SK-N-SH treated with all-trans-retinoic acid at 6 μM for 48 hours (cell line): Measurements from ENCODE around the gene BCAS2.

Experiments
- CSDC2 ChIP-seq: fragments of 250-450 bp; sonication (Bioruptor Pico); IDR thresholded peaks from 2 replicates; pipeline ENCODE4 v1.5.0; 2020; ENCODE audit warnings: mild to moderate bottlenecking, moderate library complexity
- ESRRG ChIP-seq: fragments of 250-450 bp; sonication (Bioruptor Pico); IDR thresholded peaks from 2 replicates; pipeline ENCODE4 v1.6.1; 2021; ENCODE audit warnings: mild to moderate bottlenecking
- GLIS3 ChIP-seq: fragments of 250-450 bp; sonication (Bioruptor Pico); IDR thresholded peaks from 2 replicates; pipeline ENCODE4 v1.5.0; 2020; ENCODE audit warnings: mild to moderate bottlenecking, moderate library complexity
- OSR1 ChIP-seq: fragments of 250-450 bp; sonication (Bioruptor Pico); IDR thresholded peaks from 2 replicates; pipeline ENCODE4 v1.8.0; 2022; ENCODE audit warnings: moderate library complexity, mild to moderate bottlenecking, inconsistent platforms
- PPARA ChIP-seq: fragments of 250-450 bp; sonication (Bioruptor Pico); IDR thresholded peaks from 2 replicates; pipeline ENCODE4 v1.5.0; 2020; ENCODE audit warnings: mild to moderate bottlenecking, borderline replicate concordance
- RARB ChIP-seq: fragments of 250-450 bp; sonication (Bioruptor Pico); IDR thresholded peaks from 2 replicates; pipeline ENCODE4 v1.8.0; 2021; ENCODE audit warnings: mild to moderate bottlenecking, moderate library complexity
- TCF4 ChIP-seq: fragments of 250-450 bp; sonication (Bioruptor Pico); IDR thresholded peaks from 2 replicates; pipeline ENCODE4 v1.8.0; 2021; ENCODE audit warnings: mild to moderate bottlenecking, moderate library complexity, borderline replicate concordance
- TOX ChIP-seq: fragments of 250-450 bp; sonication (Bioruptor Pico); IDR thresholded peaks from 2 replicates; pipeline ENCODE4 v1.8.0; 2021; ENCODE audit warnings: mild to moderate bottlenecking, moderate library complexity, borderline replicate concordance
- TSHZ2 ChIP-seq: fragments of 250-450 bp; sonication (Bioruptor Pico); IDR thresholded peaks from 2 replicates; pipeline ENCODE4 v1.5.0; 2020; ENCODE audit warnings: mild to moderate bottlenecking, moderate library complexity
- ZNF565 ChIP-seq: fragments of 450-650 bp; formaldehyde crosslinking; conservative IDR thresholded peaks from 2 replicates; pipeline ENCODE4 v1.5.0; 2020; ENCODE audit warnings: low read depth, mild to moderate bottlenecking, moderate library complexity
- TF ChIP-seq, protein P1 (sequence below): fragments of 250-450 bp; sonication (Bioruptor Pico); IDR thresholded peaks from 2 replicates; pipeline ENCODE4 v1.8.0; 2020; ENCODE audit warnings: mild to moderate bottlenecking, moderate library complexity, borderline replicate concordance
- TF ChIP-seq, protein P2 (sequence below): fragments of 250-450 bp; sonication (Bioruptor Pico); IDR thresholded peaks from 2 replicates; pipeline ENCODE4 v1.5.1; 2020; ENCODE audit warnings: low read depth, mild to moderate bottlenecking, moderate library complexity
- TF ChIP-seq, protein P3 (sequence below): fragments of 250-450 bp; sonication (Bioruptor Pico); IDR thresholded peaks from 2 replicates; pipeline ENCODE4 v1.5.1; 2021; ENCODE audit warnings: mild to moderate bottlenecking, moderate library complexity

DNA sequence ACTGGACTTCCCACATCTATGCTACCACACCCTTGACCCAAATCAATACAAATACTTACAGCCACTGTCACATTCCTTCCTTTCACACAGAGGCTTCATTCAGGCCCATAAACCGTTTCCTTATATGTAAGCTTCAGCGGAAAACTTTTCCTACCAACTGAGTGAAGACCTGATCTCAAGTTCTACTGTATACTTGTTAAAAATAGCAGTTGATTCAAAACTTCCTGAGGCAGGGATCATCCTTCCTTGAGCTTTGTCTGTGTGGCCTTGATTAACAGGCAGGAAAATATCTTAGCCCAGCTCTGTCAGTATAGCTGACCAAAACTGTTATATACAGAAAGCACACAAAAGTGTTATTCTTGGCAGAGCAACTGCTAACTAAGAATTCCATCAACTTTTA lies 45.7 kb upstream of the BCAS2 start:
- TF ChIP-seq RARB (CRISPR knock-in tag) (no peak), TCF4 (CRISPR knock-in tag) (no peak), GLIS3 (CRISPR knock-in tag) (no peak), TOX (CRISPR knock-in tag) (no peak), PPARA (CRISPR knock-in tag) (no peak), CSDC2 (no peak), TSHZ2 (CRISPR knock-in tag) (no peak), ZNF565 (CRISPR knock-in tag) (no peak), ESRRG (CRISPR knock-in tag) (no peak), OSR1 (CRISPR knock-in tag) (no peak)
- TF ChIP-seq, protein P1, sequence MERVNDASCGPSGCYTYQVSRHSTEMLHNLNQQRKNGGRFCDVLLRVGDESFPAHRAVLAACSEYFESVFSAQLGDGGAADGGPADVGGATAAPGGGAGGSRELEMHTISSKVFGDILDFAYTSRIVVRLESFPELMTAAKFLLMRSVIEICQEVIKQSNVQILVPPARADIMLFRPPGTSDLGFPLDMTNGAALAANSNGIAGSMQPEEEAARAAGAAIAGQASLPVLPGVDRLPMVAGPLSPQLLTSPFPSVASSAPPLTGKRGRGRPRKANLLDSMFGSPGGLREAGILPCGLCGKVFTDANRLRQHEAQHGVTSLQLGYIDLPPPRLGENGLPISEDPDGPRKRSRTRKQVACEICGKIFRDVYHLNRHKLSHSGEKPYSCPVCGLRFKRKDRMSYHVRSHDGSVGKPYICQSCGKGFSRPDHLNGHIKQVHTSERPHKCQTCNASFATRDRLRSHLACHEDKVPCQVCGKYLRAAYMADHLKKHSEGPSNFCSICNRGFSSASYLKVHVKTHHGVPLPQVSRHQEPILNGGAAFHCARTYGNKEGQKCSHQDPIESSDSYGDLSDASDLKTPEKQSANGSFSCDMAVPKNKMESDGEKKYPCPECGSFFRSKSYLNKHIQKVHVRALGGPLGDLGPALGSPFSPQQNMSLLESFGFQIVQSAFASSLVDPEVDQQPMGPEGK (CRISPR knock-in tag) = no peak
- TF ChIP-seq, protein P2, sequence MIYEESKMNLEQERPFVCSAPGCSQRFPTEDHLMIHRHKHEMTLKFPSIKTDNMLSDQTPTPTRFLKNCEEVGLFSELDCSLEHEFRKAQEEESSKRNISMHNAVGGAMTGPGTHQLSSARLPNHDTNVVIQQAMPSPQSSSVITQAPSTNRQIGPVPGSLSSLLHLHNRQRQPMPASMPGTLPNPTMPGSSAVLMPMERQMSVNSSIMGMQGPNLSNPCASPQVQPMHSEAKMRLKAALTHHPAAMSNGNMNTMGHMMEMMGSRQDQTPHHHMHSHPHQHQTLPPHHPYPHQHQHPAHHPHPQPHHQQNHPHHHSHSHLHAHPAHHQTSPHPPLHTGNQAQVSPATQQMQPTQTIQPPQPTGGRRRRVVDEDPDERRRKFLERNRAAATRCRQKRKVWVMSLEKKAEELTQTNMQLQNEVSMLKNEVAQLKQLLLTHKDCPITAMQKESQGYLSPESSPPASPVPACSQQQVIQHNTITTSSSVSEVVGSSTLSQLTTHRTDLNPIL (CRISPR knock-in tag) = no peak
- TF ChIP-seq, protein P3, sequence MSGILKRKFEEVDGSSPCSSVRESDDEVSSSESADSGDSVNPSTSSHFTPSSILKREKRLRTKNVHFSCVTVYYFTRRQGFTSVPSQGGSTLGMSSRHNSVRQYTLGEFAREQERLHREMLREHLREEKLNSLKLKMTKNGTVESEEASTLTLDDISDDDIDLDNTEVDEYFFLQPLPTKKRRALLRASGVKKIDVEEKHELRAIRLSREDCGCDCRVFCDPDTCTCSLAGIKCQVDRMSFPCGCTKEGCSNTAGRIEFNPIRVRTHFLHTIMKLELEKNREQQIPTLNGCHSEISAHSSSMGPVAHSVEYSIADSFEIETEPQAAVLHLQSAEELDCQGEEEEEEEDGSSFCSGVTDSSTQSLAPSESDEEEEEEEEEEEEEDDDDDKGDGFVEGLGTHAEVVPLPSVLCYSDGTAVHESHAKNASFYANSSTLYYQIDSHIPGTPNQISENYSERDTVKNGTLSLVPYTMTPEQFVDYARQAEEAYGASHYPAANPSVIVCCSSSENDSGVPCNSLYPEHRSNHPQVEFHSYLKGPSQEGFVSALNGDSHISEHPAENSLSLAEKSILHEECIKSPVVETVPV (CRISPR knock-in tag) = no peak
